ENCODE measurements around the gene UFM1.

- TF ChIP-seq TSHZ1 (CRISPR knock-in tag; IDR thresholded peaks at IDR 0.05) (no peak), CTCF (IDR thresholded peaks at IDR 0.05 in 2 of 3, conservative IDR thresholded peaks at IDR 0.05 in 1 of 3; ENCODE audit: insufficient read depth in 2 of 3, low read depth in 1 of 3, low read length in 3 of 3) (no peak), THRA (IDR thresholded peaks at IDR 0.05) (no peak), CBX3 (IDR thresholded peaks at IDR 0.05; ENCODE audit: borderline replicate concordance in 1 of 2, low read length in 2 of 2) (no peak), TRIM28 (IDR thresholded peaks at IDR 0.05) (no peak), EGR1 (conservative IDR thresholded peaks at IDR 0.05) (no peak), SMARCA4 (IDR thresholded peaks at IDR 0.05) (no peak), ZC3H4 (CRISPR knock-in tag; IDR thresholded peaks at IDR 0.05; ENCODE audit: borderline replicate concordance) (no peak), CREB1 (IDR thresholded peaks at IDR 0.05) (no peak), CREB1 (CRISPR knock-in tag; IDR thresholded peaks at IDR 0.05) (no peak), SMC3 (conservative IDR thresholded peaks at IDR 0.05; ENCODE audit: insufficient read depth, low read depth, low read length) (no peak)
Observed at GRCh38 chr13:38401276-38401675, 51.6 kb downstream of the UFM1 start.
